ENCODE results near the gene RAB44.
"Not testable (repeated sequence)": the region's sequence is repeated elsewhere in the genome, so short reads cannot be mapped to it uniquely, and the experiment has no call there.

Gene RAB44

DNA sequence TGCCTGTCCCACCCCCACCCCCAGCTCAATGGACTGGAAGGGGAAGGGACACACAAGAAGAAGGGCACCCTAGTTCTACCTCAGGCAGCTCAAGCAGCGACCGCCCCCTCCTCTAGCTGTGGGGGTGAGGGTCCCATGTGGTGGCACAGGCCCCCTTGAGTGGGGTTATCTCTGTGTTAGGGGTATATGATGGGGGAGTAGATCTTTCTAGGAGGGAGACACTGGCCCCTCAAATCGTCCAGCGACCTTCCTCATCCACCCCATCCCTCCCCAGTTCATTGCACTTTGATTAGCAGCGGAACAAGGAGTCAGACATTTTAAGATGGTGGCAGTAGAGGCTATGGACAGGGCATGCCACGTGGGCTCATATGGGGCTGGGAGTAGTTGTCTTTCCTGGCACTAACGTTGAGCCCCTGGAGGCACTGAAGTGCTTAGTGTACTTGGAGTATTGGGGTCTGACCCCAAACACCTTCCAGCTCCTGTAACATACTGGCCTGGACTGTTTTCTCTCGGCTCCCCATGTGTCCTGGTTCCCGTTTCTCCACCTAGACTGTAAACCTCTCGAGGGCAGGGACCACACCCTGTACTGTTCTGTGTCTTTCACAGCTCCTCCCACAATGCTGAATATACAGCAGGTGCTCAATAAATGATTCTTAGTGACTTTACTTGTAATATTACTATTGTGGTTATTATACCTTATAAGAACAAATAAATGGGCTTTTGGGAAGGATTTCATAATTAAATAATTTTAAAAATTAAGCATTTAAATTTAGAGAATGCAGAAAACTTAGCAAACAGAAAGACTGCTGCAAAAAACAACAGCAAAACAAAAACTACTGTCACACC, 10.7 kb upstream of the RAB44 start:
- no peak for DNase-seq

DNA sequence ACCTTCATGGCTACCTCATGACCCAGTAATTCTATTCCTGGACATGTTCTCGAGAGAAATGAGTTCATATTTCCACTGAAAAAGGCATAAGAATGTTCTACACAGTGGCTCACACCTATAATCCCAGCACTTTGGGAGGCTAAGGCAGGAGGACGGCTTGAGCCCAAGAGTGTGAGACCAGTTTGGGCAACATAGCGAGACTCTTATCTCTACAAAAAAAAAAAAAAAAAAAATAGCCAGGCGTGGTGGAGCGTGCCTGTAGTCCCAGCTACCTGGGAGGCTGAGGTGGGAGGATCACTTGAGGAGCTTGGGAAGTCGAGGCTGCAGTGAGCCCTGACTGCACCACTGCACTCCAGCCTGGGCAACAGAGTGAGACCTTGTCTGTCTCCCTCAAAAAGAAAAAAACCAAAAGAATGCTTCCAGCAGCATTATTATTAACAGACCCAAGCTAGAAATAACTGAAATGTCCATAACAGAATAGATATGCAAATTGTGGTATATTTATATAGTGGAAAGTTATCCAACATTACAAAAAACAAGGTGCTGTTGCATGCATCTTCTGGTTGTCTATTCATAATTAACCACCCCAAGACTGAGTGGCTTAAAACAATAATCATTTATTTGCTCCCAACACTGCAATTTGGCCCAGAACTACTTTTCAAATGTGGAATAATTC, 9.4 kb upstream of the RAB44 start:
- no peak for DNase-seq

DNA sequence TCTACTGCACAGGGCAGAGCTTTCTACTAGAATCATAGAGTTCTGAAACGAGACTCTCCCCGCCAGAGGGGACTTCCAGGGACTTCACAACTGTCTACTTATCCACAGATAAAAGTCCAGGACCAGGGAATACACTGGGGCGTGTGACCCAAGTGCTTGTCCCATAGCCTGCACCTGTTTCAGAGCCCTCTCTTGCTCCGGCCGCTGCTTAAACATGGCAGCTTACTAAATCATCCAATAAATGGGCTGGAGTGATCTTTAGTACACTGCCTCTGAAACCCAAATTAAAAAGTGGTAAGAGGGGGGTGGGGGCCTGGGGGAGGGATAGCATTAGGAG, 8.9 kb upstream of the RAB44 start:
- no peak for DNase-seq

DNA sequence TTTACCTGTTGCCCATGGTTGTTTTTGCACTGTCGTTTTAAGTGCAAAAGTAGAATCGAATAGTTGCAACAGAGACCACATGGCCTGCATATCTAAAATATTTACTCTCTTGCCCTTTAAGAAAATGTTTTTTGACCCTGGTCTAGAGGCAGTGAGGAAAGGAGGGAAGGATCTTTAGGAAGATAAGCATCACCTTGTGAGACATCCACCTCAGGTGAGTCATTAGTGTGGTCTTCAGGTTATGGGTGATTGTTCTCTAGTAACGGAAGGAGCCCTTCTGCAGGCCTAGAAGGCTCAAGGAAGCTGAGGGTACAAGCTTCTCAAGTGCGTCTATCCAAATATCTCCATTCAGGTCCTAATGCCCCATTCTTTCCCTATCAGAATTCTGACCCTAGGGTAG, 6.6 kb upstream of the RAB44 start:
- DNase-seq, result no peak

DNA sequence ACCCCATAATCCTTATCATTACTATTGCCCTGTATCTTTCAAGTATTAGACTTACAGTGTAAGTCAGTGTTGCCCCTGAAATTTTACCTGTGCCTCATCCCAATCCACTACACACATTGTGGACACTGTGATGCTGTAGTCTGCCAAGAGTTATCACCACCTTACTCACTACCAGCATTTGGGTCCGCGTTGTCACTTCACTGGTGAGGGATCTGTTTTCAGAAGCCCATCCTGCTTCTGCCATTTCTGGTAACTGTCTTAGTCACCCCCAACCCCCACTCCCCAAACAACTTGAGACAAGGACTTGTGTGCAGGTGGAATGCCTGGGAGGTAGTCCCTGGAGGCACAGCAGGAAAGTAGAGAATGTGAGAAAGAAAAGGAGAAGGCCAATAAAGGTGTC, 6.0 kb upstream of the RAB44 start:
- DNase-seq, result no peak

DNA sequence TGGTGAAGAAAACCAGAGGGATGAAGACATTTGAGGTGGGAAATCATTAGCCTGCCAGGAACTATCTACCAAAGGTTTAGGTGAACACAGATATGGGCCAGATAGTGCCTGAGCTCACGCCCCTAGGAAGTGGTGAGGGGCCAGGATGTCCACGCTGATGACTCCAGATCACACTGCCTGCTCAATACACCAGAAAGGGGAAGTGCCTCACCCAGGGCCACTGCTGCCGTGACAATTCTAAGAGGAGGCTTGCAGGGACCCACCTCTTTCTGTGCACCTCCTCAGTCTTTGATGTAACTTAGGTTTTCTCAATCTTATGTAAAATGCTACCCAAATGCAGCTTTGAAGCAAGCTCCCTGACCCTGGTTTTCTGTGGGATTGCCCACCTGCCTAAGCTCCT, 5.4 kb upstream of the RAB44 start:
- peak; percentile 83 for DNase-seq

GRCh38 chr6:36692861-36693702, 4.5 kb upstream of the RAB44 start:
- no peak for DNase-seq

GRCh38 chr6:36694616-36695015, 3.0 kb upstream of the RAB44 start:
- no peak for DNase-seq

- no peak for DNase-seq
Observed at GRCh38 chr6:36695414-36695813, 2.2 kb upstream of the RAB44 start.

GRCh38 chr6:36698196-36698595, 570 bp downstream of the RAB44 start:
- no peak for DNase-seq

DNA sequence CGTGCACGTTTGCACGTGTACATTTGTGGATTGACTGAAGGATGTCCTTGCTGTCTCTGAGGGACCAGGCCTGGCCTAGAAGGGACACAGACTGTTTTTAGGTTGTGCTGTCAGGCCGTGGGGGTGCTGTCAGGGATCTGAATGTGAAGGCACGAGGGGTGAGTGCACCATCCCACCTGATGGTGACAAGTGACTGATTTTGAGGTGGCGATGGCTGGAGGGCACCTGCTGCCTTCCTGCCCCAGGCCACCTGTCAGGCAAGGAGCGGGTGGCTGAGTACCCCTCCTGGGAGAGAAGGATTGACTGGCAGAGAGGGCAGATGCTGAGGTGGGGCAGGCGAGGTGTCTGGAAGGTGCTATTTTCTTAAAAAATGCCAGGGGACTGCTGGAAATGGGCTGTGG, 1.2 kb downstream of the RAB44 start:
- no peak for DNase-seq

DNA sequence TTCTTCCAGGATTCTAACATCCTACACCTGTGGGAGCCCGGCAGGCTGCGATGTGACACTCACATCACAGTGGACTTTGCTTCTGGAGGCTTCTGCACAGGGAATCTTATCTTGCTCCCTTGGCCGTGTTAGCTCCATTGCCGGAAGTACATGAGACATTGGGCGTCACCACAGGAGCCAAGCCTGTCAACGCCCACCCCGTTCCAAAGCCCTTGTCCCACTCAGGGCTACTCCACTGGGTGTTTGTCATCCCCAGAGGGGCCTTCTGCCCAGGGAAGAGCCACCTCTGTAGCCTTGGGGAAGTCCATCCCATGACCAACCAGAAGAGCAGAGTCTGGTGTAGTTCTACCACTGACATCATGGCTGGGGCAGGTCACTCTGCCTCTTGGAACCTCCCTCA, 1.7 kb downstream of the RAB44 start:
- no peak for DNase-seq

GRCh38 chr6:36700071-36700812, 2.6 kb downstream of the RAB44 start:
- no peak for DNase-seq

- peak in 1 of 2 experiments; percentile 27 for DNase-seq
Observed at GRCh38 chr6:36700831-36701230, 3.2 kb downstream of the RAB44 start.

GRCh38 chr6:36701401-36701991, 3.9 kb downstream of the RAB44 start:
- DNase-seq, result no peak

- no peak for DNase-seq
Observed at GRCh38 chr6:36702656-36703055, 5.0 kb downstream of the RAB44 start.

- no peak for DNase-seq
Observed at GRCh38 chr6:36703081-36703606, 5.5 kb downstream of the RAB44 start.

DNA sequence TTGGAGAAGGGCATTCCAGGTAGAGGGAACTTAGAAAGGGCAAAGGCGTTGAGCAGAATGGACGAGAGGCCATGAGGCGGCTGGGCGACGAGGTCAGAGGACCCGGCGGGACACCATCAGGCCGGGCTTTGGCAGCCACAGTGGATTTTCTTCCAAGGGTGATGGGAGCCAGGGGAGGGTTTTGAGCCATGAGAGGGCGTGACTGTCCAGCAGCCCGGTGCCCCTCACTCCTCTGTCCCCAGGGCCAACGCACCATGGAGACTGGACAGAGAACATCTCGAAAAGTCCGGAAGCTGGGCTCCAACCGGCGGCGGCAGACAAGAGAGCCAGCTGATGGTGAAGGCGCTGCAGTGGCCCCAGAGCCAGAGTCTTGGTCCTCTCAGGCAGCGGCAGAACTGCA, 6.4 kb downstream of the RAB44 start:
- no peak for DNase-seq

DNA sequence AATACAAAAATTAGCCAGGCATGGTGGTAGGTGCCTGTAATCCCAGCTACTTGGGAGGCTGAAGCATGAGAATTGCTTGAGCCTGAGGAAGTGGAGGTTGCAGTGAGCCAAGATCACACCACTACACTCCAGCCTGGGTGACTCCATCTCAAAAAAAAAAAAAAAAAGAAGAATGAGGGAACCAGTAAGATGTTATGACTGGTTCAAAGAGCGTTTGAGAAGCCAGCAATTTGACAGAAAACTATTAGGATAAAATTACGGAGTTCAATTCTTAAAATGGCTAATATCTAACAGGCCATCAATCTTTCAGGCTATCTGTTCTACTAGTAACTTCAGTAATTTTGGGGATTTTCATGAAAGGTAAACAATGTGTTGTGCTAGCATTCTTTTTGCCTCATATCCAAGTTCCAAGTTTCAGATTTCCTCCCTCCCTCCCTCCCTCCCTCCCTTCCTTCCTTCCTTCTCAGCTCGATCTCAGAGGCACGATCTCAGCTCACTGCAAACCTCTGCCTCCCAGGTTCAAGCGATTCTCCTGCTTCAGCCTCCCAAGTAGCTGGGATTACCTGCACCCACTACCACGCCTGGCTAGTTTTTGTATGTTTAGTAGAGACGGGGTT, 7.4 kb downstream of the RAB44 start:
- DNase-seq, result not testable (repeated sequence)

- DNase-seq, result no peak
Observed at GRCh38 chr6:36706339-36706738, 8.7 kb downstream of the RAB44 start.

- DNase-seq, result no peak
Observed at GRCh38 chr6:36712816-36713215, 15.2 kb downstream of the RAB44 start.

DNA sequence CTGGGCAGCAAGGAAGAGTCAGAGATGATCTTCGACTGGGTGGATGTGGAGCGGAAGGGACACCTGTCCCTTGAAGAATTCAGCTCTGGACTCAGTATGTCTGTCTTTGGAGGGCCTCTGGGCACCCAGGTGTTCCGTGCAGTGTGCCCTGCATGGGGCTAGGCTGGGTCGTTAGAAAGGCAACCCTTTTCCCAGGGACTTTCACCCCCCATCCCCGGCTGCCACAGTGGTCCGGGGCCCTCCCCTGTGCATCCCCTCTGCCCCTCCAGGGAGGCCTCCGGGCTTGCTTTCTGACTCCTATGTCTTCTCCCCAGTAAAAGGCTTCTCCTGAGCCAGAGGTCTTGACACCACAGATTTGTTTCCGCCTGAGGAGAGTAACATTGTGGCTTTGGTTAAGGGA, 16.2 kb downstream of the RAB44 start:
- no peak for DNase-seq
